GM23338 (cell line): ENCODE results near the gene PPP1R12C. TPM values are rescaled to one million over a fixed set of nuclear protein-coding genes. Genes with fewer than 3 reads are reported as not detected.

Experiments used
- ATAC-seq: fragments of 200-7000 bp; cut with Tn5 transposase; 3 replicates; pipeline ENCODE4 v1.9.1; 2020
- DNase-seq: peaks from one replicate; pipeline ENCODE4 v3.0.0-alpha.2; 2015; ENCODE audit warnings: low spot score
- H2AFZ ChIP-seq: fragments of 200-600 bp; sonication (generic); 2 replicates; pipeline ENCODE4 v1.8.0; 2016; ENCODE audit warnings: antibody characterized with exemption, mild to moderate bottlenecking, moderate library complexity
- H3F3A ChIP-seq: fragments of 200-600 bp; sonication (generic); replicated peaks from 2 replicates; pipeline ENCODE4 v1.8.0; 2017; ENCODE audit warnings: antibody characterized with exemption, mixed run types, low read depth
- H3K27ac ChIP-seq: fragments of 200-600 bp; sonication (generic); 2 replicates; pipeline ENCODE4 v1.6.1; 2016; ENCODE audit warnings: low read depth
- H3K27me3 ChIP-seq: fragments of 200-600 bp; sonication (generic); 2 replicates; pipeline ENCODE4 v1.8.0; 2016; ENCODE audit warnings: mild to moderate bottlenecking, mixed run types, moderate library complexity; ENCODE audit not compliant: insufficient read depth
- H3K36me3 ChIP-seq: fragments of 200-600 bp; sonication (generic); 2 replicates; pipeline ENCODE4 v1.8.0; 2016; ENCODE audit warnings: mild to moderate bottlenecking; ENCODE audit not compliant: insufficient read depth
- H3K4me1 ChIP-seq: fragments of 200-600 bp; sonication (generic); 2 replicates; pipeline ENCODE4 v1.8.0; 2016; ENCODE audit warnings: mild to moderate bottlenecking, moderate library complexity; ENCODE audit not compliant: insufficient read depth
- H3K4me2 ChIP-seq: fragments of 200-600 bp; sonication (generic); 2 replicates; pipeline ENCODE4 v1.7.1; 2017; ENCODE audit warnings: mixed run types
- H3K4me3 ChIP-seq: fragments of 200-600 bp; sonication (generic); 2 replicates; pipeline ENCODE4 v1.6.1; 2016; ENCODE audit warnings: mixed run types
- H3K79me2 ChIP-seq: fragments of 200-600 bp; sonication (generic); replicated peaks from 2 replicates; pipeline ENCODE4 v1.8.0; 2017; ENCODE audit warnings: mild to moderate bottlenecking; ENCODE audit not compliant: insufficient read depth
- H3K9me2 ChIP-seq: fragments of 200-600 bp; sonication (generic); 2 replicates; pipeline ENCODE4 v1.8.0; 2017; ENCODE audit not compliant: insufficient read depth
- H4K20me1 ChIP-seq: fragments of 200-600 bp; sonication (generic); replicated peaks from 2 replicates; pipeline ENCODE4 v1.8.0; 2017; ENCODE audit warnings: mild to moderate bottlenecking; ENCODE audit not compliant: insufficient read depth
- H3K27ac Mint-ChIP-seq: 2 replicates; pipeline ENCODE4 v1.8.0; 2020; ENCODE audit warnings: inconsistent platforms, mild to moderate bottlenecking, moderate library complexity, mixed read lengths
- H3K27me3 Mint-ChIP-seq: 3 replicates; pipeline ENCODE4 v1.8.0; 2022; ENCODE audit warnings: low read depth, mild to moderate bottlenecking, moderate library complexity, mixed read lengths, inconsistent platforms; ENCODE audit not compliant: insufficient read depth, poor library complexity
- H3K36me3 Mint-ChIP-seq: 3 replicates; pipeline ENCODE4 v1.8.0; 2021; ENCODE audit warnings: low read depth, mild to moderate bottlenecking, inconsistent platforms, moderate library complexity, mixed read lengths
- H3K4me1 Mint-ChIP-seq: 3 replicates; pipeline ENCODE4 v1.8.0; 2020; ENCODE audit warnings: mild to moderate bottlenecking, inconsistent platforms, mixed read lengths
- H3K4me3 Mint-ChIP-seq: 3 replicates; pipeline ENCODE4 v1.8.0; 2021; ENCODE audit warnings: moderate library complexity, mild to moderate bottlenecking, inconsistent platforms, mixed read lengths
- H3K9me3 Mint-ChIP-seq: 3 replicates; pipeline ENCODE4 v1.8.0; 2020; ENCODE audit warnings: moderate library complexity, mild to moderate bottlenecking, inconsistent platforms, mixed read lengths
- CREB1 ChIP-seq: fragments of 250-450 bp; sonication (Bioruptor Pico); IDR thresholded peaks from 2 replicates; pipeline ENCODE4 v1.5.0; 2020; ENCODE audit warnings: low read depth, mild to moderate bottlenecking, moderate library complexity
- CTCF ChIP-seq, 2 experiments: fragments of 200-600 bp in 1 of 2; sonication (generic) in 1 of 2; conservative IDR thresholded peaks; 2 replicates each; pipeline versions ENCODE4 v1.5.1 to v1.6.1; 2016 to 2017; ENCODE audit warnings: antibody characterized with exemption in 2 of 2, low read depth in 2 of 2, mild to moderate bottlenecking in 2 of 2, moderate library complexity in 1 of 2
- ETS1 ChIP-seq: IDR thresholded peaks from 2 replicates; pipeline ENCODE4 v1.6.1; 2016; ENCODE audit warnings: antibody characterized with exemption
- JUNB ChIP-seq: IDR thresholded peaks from one replicate; pipeline ENCODE4 v1.6.1; 2016; ENCODE audit warnings: antibody characterized with exemption; ENCODE audit not compliant: unreplicated experiment
- POLR2AphosphoS5 ChIP-seq: IDR thresholded peaks from 2 replicates; pipeline ENCODE4 v1.6.1; 2016; ENCODE audit warnings: antibody characterized with exemption, low read depth
- REST ChIP-seq: IDR thresholded peaks from one replicate; pipeline ENCODE4 v1.6.1; 2018; ENCODE audit warnings: antibody characterized with exemption; ENCODE audit not compliant: unreplicated experiment
- STAT1 ChIP-seq: IDR thresholded peaks from one replicate; pipeline ENCODE4 v1.6.1; 2016; ENCODE audit warnings: antibody characterized with exemption; ENCODE audit not compliant: unreplicated experiment
- ZNF114 ChIP-seq: fragments of 250-450 bp; sonication (Bioruptor Pico); IDR thresholded peaks from 2 replicates; pipeline ENCODE4 v1.5.0; 2020; ENCODE audit warnings: mild to moderate bottlenecking, moderate library complexity
- ZNF462 ChIP-seq: fragments of 250-450 bp; sonication (Bioruptor Pico); IDR thresholded peaks from 2 replicates; pipeline ENCODE4 v1.5.0; 2020; ENCODE audit warnings: mild to moderate bottlenecking, moderate library complexity
- polyA plus RNA-seq: library from polyadenylated mRNA; unstranded; fragments of >200 nt; fragmentation: Nextera tagmentation; extraction: Ambion mirVana; gene quantifications from 2 replicates; pipeline ENCODE4 v1.2.1, GENCODE V29; 2016
- total RNA-seq: library from RNA; depleted of rRNA; stranded (reverse); fragments of >200 nt; shearing (Covaris generic); gene quantifications from 2 replicates; pipeline ENCODE4 v1.2.3, GENCODE V29; 2014

The PPP1R12C gene
- total and polyA plus RNA-seq, 2 experiments from 2014 or later, result 33.2 to 83.9 TPM

GRCh38 chr19:55116232-55116858, 1.1 kb downstream of the PPP1R12C start (continued):
- TF ChIP-seq CTCF (conservative IDR thresholded peaks at IDR 0.05; ENCODE audit: low read depth in 2 of 2) (no peak), ETS1 (no peak), POLR2AphosphoS5 (no peak)

- Mint-ChIP-seq H3K36me3 (no peaks in the 10 kb centered on the region; the same call in 2 of the 3 replicates), H3K27me3 (peaks cover 9% of the 10 kb centered on the region), H3K4me3 (peak overlapping the region; percentile 89), H3K9me3 (no peaks in the 10 kb centered on the region; the same call in 2 of the 3 replicates), H3K4me1 (peaks cover 28% of the 10 kb centered on the region), H3K27ac (no peak overlapping the region)
- Histone ChIP-seq H3K27ac (no peak overlapping the region), H2AFZ (no peak overlapping the region), H3K79me2 (peaks cover 42% of the 10 kb centered on the region), H3K9me2 (no peaks in the 10 kb centered on the region), H3K27me3 (no peaks in the 10 kb centered on the region), H3K36me3 (no peaks in the 10 kb centered on the region), H3K4me3 (peak overlapping the region; percentile 91), H3K4me2 (peak overlapping the region; percentile 99), H3F3A (peaks cover 5% of the 10 kb centered on the region; the same call in 1 of the 2 replicates), H3K4me1 (peaks cover 29% of the 10 kb centered on the region), H4K20me1 (peaks cover 29% of the 10 kb centered on the region)
- no peak for ATAC-seq
- DNase-seq, result no peak
- TF ChIP-seq ZNF462 (CRISPR knock-in tag) (no peak), STAT1 (no peak), ETS1 (no peak), REST (no peak), CREB1 (CRISPR knock-in tag) (no peak), POLR2AphosphoS5 (no peak), ZNF114 (no peak), JUNB (no peak)
These were observed 1.9 kb downstream of the PPP1R12C start for GRCh38 chr19:55115446-55116065.
